HG03342 (cell line): Measurements from ENCODE around the gene ZMAT5.
"Not testable (repeated sequence)": the region's sequence is repeated elsewhere in the genome, so short reads cannot be mapped to it uniquely, and the experiment has no call there.

Source experiments
- ATAC-seq: cut with Tn5 transposase; IDR thresholded peaks from one replicate; pipeline ENCODE4 v1.9.1; 2021; ENCODE audit warnings: mild to moderate bottlenecking, moderate library complexity; ENCODE audit not compliant: unreplicated experiment

ZMAT5 gene

GRCh38 chr22:29755889-29756288 lies 10.9 kb downstream of the ZMAT5 start:
- ATAC-seq, result no peak

DNA sequence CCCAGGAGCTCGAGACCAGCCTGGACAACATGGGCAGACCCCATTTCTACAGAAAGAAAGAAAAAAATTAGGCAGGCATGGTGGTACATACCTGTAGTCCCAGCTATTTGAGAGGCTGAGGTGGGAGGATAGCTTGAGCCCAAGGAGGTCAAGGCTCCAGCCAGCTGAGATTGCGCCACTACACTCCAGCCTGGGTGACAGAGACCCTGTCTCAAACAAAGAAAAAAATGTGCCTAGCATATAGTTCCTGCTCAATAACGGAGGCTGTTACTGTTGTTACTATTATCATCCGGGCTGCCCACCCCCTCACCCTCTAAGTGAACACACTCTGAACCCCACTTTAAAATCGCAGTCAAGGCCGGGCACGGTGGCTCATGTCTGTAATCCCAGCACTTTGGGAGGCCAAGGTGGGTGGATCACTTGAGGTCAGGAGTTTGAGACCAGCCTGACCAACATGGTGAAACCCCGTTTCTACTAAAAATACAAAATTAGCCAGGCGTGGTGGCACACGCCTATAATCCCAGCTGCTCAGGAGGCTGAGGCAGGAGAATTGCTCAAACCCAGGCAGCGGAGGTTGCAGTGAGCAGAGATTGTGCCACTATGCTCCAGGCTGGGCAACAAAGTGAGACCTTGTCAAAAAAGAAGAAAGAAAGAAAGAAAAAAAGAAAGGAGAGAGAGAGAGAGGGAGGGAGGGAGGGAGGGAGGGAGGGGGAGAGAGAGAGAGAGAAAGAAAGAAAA lies 12.0 kb downstream of the ZMAT5 start:
- ATAC-seq, result not testable (repeated sequence)

GRCh38 chr22:29753808-29754657 lies 12.8 kb downstream of the ZMAT5 start:
- no peak for ATAC-seq

DNA sequence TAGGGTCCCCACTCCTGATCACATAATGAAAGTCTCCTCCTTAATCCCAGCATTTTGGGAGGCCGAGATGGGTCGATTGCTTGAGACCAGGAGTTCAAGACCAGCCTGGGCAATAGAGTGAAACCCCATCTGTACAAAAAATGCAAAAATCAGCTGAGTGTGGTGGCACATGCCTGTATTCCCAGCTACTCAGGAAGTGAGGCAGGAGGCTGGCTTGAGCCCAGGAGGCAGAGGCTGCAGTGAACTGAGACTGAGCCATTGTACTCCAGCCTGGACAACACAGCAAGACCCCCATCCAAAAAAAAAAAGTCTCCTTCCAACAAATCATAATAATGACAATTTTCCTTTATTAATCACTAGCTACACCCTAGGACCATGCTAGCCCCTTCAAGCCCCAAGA lies 15.1 kb downstream of the ZMAT5 start:
- no peak for ATAC-seq

DNA sequence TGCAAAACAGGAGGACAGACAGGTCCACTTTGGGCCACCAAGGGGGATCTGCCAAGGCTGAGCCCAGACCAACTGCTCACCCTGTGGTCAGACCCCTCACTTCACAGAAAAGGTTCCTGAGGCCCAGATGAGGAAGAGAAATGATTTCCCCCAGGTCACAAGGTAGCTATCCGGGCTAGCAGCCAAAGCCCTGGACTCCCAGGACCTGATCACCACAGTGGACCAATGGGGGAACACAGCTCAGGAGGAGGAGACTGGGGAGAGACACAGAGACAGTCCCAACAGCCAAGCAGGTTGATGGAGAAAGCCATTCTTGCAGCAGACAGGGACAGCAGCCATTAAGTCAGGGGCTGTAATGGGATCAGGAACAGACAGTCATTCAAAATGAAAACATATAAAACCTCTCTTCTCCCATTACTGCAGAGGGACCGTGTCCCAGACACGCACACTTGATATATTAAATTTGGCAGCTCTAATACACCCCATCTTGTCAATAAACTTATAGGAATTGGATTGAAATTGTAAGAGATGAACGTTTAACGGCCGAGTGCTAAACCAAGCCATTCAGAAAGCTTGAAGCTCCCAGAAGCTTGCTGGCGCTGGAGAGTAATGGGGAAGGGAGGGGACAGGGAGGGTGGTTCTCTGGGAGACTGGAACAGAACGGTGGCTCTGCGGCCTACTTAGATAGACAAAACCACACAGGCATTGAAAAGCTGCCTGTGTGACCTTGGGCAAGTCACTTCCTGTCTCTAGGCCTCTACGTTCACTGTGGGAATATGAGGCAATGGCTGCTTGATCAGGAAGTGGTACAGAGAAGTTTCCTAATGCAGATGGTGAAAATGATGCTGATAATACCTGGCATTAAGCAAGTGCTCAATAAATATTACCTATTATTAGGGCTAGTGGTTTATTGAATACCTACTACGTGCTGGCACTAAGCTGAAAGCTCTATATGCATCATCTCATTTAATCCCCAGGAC lies 16.0 kb downstream of the ZMAT5 start:
- ATAC-seq, result no peak

DNA sequence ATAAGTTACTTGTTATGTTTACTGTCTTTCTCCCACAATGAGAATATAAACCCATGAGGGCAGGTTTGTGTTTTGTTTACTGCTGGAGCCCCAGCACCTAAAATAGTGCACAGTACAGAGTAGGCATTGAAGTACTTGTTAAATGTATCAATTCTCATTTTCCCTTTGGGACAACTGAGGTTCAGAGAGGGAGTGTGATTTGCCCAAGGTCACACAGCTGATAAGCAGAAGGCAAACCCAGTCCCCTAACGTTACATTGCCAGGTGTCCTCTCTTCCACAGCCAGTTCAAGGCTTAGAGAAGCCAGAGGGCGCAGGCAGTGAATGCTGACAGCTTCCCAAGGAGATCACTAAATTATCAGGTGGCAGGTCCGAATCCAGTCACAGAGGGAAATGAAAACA lies 16.8 kb downstream of the ZMAT5 start:
- ATAC-seq, result no peak

DNA sequence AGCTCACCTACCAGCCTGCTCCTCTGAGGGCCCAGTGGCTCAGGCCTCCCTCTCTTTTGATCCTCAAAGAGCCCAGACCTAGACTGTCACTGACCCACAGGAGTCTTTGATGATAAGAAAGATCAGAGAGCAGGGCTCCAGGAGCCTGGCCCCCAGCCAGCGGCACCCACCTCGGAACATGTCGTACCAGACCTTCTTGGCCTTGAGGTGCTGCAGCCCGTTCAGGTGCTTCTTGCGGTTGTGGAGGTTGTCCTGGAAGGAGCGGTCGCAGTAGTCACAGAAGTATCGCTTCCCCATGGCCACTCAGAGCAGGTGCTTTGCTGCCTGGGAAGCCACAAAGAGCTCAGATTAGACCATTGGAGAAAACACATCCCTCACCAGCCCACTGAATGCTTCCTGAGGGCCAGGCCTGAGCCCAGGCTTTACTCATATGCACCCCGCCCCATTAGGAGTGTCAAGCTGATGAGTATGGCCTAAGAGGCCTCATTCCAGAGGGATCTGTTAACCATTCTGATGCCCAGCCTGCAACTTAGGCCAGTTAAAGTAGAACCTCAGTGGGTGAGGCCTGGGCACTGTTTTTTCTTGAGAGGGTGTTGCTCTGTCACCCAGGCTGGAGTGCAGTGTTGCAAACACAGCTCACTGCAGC lies 18.4 kb downstream of the ZMAT5 start:
- no peak for ATAC-seq

- no peak for ATAC-seq
Observed at GRCh38 chr22:29747832-29748231, 19.0 kb downstream of the ZMAT5 start.

DNA sequence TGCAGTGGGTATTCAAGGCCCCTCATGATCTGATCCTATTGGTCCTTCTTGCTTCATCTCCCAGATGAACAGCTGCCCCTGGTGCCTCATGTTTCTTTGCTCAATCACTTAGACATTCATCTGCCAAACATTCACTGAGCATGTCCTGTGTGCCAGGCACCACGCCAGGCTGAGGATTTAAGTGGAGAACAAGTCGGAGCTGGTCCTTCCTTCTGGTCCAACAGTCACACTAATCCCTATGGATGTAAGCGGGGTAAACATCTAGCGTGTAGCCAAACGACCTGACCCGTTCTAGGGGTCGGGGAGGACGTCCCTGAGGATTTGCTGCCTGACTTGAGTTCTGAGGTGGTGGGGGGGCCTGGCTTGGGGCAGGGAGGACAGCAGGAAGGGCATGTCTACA lies 21.9 kb downstream of the ZMAT5 start:
- no peak for ATAC-seq

DNA sequence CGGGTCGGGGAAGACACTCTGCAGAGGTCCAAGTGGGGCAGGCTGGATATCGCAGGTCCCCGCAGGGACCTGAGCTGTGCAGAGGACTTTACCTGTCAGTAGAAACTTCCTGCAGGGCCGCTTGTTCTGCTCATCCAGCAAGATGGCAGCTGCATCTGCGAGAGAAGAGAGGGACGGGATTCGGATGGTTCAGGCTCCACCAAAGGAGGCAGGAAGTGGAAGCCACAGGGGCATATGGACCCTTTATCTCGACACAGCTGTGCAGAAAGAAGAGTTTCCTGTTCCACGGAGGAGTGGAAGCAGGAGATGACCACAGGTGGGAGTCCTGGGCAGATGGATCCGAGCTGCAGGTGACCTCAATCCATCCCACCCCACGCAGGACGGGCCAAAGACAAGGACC lies 24.5 kb downstream of the ZMAT5 start:
- no peak for ATAC-seq

DNA sequence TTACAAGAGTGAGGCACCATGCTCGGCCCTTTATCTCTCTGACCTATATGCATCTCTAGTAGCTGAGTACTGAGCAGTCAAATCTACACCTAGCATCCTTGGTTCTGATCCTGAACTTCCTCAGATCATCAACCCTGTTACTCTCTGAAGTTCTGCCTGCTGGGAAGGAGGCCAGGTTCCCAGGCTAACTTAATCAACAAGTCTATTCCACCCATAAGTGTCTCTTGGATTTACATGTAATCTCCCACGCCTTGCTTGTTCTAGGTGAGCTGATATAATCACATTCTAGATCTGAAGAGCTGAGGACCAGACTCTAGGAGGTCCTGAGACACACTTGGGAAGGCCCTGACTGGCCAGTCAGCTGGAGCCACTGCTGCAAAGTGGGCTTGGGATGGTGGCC lies 24.9 kb downstream of the ZMAT5 start:
- ATAC-seq, result no peak

- no peak for ATAC-seq
Observed at GRCh38 chr22:29740216-29740615, 26.6 kb downstream of the ZMAT5 start.

DNA sequence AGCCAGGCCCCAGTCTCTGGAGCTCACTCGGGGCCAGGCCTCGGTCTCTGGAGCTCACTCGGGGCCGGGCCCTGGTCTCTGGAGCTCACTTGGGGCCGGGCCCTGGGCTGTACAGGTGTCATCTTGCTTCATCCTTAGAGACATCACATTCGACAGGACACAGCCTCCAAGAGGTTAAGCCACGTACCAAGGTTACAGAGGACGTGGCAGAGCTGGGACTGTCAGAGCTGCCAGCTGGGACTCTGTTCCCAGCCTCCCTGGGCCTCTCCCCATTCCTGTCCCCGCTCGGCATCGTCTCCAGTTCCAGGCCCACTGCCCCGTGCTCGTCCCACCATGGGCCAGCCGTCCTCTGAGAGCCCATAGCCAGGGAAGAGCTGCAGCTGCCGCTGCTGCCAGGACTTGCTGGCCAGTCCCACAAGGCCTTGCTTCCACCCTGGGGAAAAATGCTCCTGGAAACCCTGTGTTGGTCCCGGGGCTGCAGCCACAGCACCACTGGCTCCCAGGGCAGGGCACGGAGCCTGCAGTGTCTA lies 27.4 kb downstream of the ZMAT5 start:
- no peak for ATAC-seq

DNA sequence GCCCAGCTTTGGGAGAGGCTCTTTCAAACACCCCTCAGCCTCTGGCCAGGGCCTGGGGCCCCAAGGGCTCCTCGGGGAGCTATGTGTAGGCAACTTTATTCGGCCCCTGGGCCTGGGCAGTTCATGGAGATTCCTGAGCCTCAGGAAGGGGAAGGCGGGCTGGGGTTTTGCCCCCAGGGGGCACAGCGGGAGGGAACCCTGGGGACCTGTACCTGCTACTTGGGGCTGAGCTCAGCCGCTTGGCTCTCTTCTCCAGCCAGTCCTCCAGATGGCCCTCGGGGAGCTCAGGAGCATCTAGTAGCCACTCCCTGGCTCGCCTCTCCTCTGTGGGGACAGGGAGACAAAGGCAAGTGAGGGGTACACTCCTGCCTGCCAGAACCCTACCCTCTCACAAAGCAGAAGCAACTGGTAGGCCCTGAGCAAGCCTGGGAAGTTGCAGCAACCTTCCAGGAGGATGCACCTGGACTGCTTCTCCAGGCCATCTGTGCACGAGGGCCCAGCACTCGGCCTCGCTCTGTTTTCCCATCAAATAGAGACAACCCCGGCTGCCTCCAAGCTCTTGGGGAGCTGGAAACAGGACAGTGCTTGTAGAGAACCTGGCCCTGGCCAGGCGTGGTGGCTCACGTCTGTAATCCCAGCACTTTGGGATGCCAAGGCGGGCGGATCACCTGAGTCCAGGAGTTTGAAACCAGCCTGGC lies 28.5 kb downstream of the ZMAT5 start:
- ATAC-seq, result no peak

DNA sequence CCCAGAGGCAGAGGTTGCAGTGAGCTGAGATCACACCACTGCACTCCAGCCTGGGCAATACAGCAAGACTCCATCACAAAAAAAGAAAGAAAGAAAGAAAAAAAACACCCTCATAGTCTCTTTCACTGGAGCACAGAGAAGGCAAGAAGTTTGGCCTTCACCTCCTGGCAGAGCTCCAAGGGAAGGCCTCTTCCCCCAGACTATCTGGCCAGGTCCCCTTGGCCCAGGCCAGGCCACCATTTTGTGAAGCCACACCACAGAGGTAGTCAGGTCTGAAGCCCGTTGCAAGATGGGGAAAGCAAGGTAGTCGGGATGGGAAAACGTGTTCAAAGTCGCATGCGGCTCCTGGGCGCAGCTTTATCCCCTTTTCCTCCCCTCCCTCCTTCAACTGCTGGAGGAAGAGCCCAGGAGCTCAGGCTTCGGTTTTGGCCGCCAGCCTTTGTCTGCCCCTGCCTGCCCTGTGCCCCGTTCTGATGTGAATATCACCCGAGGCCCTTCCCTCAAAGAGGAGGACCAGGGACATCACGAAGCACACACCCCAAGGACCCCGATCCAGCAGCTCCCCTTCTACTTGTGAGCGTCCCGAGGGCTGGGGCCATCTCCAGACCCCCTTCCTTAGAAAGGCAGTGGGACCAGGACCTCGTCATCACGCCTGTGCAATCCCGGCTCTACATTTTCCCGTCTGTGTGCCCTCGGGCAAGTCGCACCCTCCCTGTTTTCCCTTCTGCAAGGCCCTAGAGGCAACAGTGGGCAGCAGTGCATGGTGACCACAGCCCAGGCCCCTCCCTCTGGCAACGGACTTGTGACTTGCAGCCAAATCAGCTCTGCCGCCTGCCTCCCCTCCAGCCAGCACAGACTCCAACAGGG lies 29.3 kb downstream of the ZMAT5 start:
- no peak for ATAC-seq

GRCh38 chr22:29735416-29735815 lies 31.4 kb downstream of the ZMAT5 start:
- no peak for ATAC-seq

DNA sequence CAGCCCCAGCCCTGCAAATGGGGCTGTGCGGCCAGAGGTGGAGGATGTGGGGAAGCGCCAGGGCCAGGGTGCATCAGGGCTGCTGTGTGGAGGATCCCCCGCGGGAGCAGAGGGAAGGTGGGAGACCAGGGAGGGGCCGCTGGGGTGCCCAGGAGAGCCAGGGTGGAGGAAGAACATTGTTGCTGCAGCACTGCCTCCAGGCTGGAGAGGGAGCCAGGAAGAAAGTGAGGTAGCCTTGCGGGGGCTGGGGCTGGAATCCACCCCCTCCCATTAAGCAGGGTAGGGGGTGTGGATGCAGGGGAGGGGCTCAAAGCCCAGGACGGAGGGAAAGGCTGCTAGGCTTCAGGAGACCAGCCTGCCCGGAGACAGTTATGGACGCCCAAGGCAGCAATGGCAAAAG lies 32.0 kb downstream of the ZMAT5 start:
- ATAC-seq, result no peak

- ATAC-seq, result no peak
Observed at GRCh38 chr22:29734406-29734805, 32.4 kb downstream of the ZMAT5 start.
